Measurements from ENCODE around the gene ESYT3.

GRCh38 chr3:138497021-138497420, 62.6 kb downstream of the ESYT3 start:
- TF ChIP-seq YY1 (IDR thresholded peaks at IDR 0.05; ENCODE audit: insufficient read depth, insufficient read length) (no peak), SUZ12 (IDR thresholded peaks at IDR 0.05; ENCODE audit: extremely low read depth, insufficient read depth, insufficient read length) (no peak)

Measured in NT2/D1 (cell line).